GM12892 (cell line): ENCODE results near the gene GCSH.

Source experiments
- POLR2A ChIP-seq: IDR thresholded peaks from 2 replicates; pipeline ENCODE4 v1.6.1; 2011; ENCODE audit warnings: low read depth, low read length, control low read depth
- POLR2AphosphoS5 ChIP-seq: IDR thresholded peaks from 2 replicates; pipeline ENCODE4 v1.6.1; 2011; ENCODE audit warnings: low read depth, low read length, control low read depth

DNA sequence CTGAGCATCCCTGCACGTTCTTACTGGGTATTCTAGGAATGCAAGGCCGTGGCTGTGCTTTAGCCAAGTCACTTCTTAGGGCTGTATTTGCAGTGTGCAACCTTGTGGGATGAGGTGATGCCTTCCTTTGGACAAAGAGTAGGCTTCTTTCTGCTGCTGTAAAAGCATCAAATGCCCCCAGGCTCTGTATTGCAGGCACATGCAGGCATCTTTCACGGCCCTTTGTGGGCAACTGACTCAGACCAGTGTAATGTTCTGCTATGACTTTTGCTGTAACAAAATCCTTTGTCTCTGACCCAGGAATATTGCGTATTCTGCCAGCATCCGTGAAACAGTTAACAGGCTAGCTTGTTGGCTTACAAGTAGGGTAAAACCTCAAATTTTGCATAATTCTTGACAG, 30.9 kb upstream of the GCSH start:
- TF ChIP-seq POLR2A = no peak
- TF ChIP-seq POLR2AphosphoS5 = no peak
